ENCODE results near the gene SRSF2. TPM values are rescaled to one million over a fixed set of nuclear protein-coding genes. Genes with fewer than 3 reads are reported as not detected.
"Not testable (repeated sequence)": the region's sequence is repeated elsewhere in the genome, so short reads cannot be mapped to it uniquely, and the experiment has no call there.

Gene SRSF2
- total RNA-seq, 2 donors from 2014 or later: 163 to 300 TPM

DNA sequence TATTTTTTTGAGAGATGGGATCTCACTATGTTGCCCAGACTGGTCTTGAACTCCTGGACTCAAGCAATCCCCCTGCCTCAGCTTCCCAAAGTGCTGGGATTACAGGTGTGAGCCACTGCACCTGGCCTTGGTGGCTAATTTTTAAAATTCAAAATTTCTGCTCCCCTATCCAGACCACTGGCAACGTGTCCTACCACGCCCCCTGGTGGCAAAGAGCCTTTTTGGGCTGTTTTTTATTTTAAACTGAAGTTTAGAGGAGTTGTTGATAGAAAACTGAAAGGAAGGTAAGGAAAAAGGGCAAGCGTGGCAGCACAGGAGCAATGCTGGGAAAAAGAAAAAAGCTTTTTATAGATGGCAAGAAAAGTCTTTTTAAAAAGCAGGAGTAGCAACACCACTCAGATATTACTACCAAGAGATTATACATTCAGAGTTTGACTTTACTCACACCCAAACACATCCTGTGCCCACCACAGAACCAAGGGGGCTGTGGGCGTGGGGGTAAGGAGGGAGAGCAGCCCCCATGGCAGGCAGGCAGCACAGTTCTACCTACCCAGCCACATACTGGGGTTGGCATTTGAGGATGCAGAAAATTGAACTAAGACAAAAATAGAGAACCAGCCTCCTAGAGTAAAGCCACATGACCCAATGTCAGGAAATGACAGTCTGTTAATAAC, 22.2 kb downstream of the SRSF2 start:
- peak overlapping the region; percentile 33 for H3K27ac ChIP-seq
- no peak overlapping the region for H3K4me3 ChIP-seq
- H3K9me3 ChIP-seq: no peaks in the 10 kb centered on the region
- DNase-seq: peak; percentile 83
- peaks cover 23% of the 10 kb centered on the region for H3K36me3 ChIP-seq
- intact Hi-C loops (cut with DNase I): loop anchor here (10.0 kb wide), 1 partner anchor 160 kb away; no protein-coding TSS in a partner anchor
- H3K27me3 ChIP-seq: no peaks in the 10 kb centered on the region
- H3K9ac ChIP-seq (ENCODE audit: low read depth in 2 of 2, low read length in 2 of 2): no peak overlapping the region
- peaks cover 6% of the 10 kb centered on the region for H3K4me1 ChIP-seq
- TF ChIP-seq CTCF (IDR thresholded peaks at IDR 0.05): peak; percentile 78

GRCh38 chr17:76714336-76714735, 22.8 kb downstream of the SRSF2 start:
- no peaks in the 10 kb centered on the region for H3K9me3 ChIP-seq
- TF ChIP-seq CTCF (IDR thresholded peaks at IDR 0.05): no peak
- peaks cover 17% of the 10 kb centered on the region for H3K36me3 ChIP-seq
- H3K4me1 ChIP-seq: peaks cover 6% of the 10 kb centered on the region
- H3K4me3 ChIP-seq: no peak overlapping the region
- H3K9ac ChIP-seq (ENCODE audit: low read depth in 2 of 2, low read length in 2 of 2): no peak overlapping the region
- H3K27me3 ChIP-seq: no peaks in the 10 kb centered on the region
- H3K27ac ChIP-seq: no peak overlapping the region
- intact Hi-C loops (cut with DNase I): loop anchor here (10.0 kb wide), 1 partner anchor 160 kb away; no protein-coding TSS in a partner anchor
- DNase-seq: no peak

DNA sequence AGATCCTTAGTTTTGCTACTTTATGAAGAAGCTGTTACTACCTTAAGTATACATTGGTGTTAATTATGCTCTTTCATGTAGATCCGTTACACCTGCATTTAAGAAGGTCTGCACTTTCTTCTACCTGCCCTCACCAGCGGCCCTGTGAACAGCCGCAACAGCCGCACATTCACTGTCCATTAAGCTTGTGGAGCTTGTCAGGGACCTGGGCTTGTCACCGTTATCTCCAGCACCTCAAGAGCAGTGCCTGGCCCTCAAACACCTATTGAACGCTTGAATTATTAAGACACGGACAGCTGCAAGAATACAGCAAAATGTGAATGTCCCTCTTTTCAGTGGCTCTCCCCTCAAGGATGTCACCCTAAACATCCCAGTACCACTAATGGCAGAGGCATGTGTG, 23.4 kb downstream of the SRSF2 start:
- no peak overlapping the region for H3K4me3 ChIP-seq
- intact Hi-C loops (cut with DNase I): loop anchor here (10.0 kb wide), 1 partner anchor 159 kb away; no protein-coding TSS in a partner anchor
- no peak overlapping the region for H3K27ac ChIP-seq
- H3K9me3 ChIP-seq: no peaks in the 10 kb centered on the region
- peaks cover 6% of the 10 kb centered on the region for H3K4me1 ChIP-seq
- no peak for DNase-seq
- no peak overlapping the region for H3K9ac ChIP-seq (ENCODE audit: low read depth in 2 of 2, low read length in 2 of 2)
- H3K27me3 ChIP-seq: no peaks in the 10 kb centered on the region
- peaks cover 13% of the 10 kb centered on the region for H3K36me3 ChIP-seq
- no peak for TF ChIP-seq CTCF (IDR thresholded peaks at IDR 0.05)

DNA sequence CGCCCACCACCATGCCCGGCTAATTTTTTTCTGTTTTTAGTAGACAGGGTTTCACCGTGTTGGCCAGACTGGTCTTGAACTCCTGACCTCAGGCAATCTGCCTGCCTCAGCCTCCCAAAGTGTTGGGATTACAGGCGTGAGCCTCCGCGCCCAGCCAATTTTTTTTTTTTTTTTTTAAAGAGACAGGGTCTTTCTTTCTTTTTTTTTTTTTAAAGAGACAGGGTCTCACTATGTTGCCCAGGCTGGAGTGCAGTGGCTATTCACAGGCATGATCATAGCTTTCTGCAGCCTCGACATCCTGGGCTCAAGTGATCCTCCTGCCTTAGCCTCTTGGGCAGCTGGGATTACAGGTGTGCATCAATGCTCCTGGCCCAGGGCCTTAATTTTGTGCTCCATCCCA, 24.8 kb downstream of the SRSF2 start:
- not testable (repeated sequence) for H3K9ac ChIP-seq (ENCODE audit: low read depth in 2 of 2, low read length in 2 of 2); H3K4me1 ChIP-seq; H3K9me3 ChIP-seq; DNase-seq; H3K27ac ChIP-seq; H3K4me3 ChIP-seq; H3K27me3 ChIP-seq; H3K36me3 ChIP-seq
- intact Hi-C loops (cut with DNase I): loop anchor here (10.0 kb wide), 1 partner anchor 158 kb away; no protein-coding TSS in a partner anchor

- DNase-seq: peak; percentile 81
- no peaks in the 10 kb centered on the region for H3K9me3 ChIP-seq
- TF ChIP-seq CTCF (IDR thresholded peaks at IDR 0.05): no peak
- peaks cover 6% of the 10 kb centered on the region for H3K4me1 ChIP-seq
- intact Hi-C loops (cut with DNase I): loop anchor here (10.0 kb wide), 1 partner anchor 156 kb away; no protein-coding TSS in a partner anchor
- H3K27ac ChIP-seq: peak within 1 kb of the TSS; percentile 74
- peak within 1 kb of the TSS; percentile 66 for H3K9ac ChIP-seq (ENCODE audit: low read depth in 2 of 2, low read length in 2 of 2)
- H3K36me3 ChIP-seq: peaks cover under 1% of the 10 kb centered on the region
- no peaks in the 10 kb centered on the region for H3K27me3 ChIP-seq
- peak within 1 kb of the TSS; percentile 53 for H3K4me3 ChIP-seq
Observed at GRCh38 chr17:76710863-76711611, 26.1 kb downstream of the SRSF2 start, which contains the start of gene MXRA7. TSS of gene MXRA7 (minus strand) at chr17:76710965. CDS start at chr17:76710946, 19 bp downstream.

DNA sequence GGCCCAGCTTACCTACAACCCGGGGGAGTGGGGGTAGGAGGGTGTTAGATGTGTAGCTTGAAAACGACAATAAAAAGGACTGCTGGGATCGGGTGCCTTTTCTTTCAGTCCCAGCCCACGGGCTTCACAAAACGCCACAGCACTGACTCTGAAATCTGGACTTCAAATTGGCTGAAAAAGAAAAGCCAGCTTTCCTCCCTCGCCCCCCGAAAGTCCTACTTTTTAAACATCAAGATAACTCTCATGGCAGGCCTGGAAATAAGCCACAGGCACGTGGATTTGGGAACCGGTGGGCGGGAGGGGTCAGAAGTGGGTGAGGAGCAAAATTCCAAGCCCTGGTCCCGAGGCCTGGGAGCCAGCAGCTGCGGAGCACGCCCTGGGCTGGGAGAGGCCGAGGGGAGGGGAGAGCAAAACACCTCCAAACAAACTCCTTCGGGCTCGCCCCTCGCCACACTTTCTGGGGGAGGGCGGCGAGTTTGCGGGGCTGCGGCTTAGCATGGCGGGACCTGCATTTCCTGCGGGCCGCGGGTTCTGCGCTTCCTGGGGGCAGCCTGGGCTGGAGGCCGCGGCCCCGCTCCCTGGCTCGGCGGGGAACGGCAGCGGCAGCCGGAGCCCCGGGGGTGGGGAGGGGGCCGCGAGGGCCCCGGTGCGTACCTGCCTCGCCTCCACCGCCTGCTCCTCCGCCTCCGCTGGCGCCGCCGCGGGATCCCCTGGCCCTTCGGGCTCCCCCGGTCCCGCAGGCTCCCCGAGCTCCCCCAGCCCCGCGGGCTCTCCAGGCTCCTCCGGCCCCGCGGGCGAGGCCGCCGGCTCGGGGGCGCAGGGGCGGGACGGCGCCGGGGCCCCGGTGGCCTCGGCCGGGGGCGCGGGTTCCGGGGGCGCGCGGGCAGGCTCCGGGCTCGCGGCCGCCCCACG, 26.9 kb downstream of the SRSF2 start:
- H3K36me3 ChIP-seq, H3K9me3 ChIP-seq, H3K27me3 ChIP-seq, H3K4me1 ChIP-seq: not testable (repeated sequence)
- H3K4me3 ChIP-seq: peak overlapping the region; percentile 53
- DNase-seq: peak; percentile 53
- peak overlapping the region; percentile 74 for H3K27ac ChIP-seq
- intact Hi-C loops (cut with DNase I): loop anchor here (10.0 kb wide), 1 partner anchor 155 kb away; no protein-coding TSS in a partner anchor
- H3K9ac ChIP-seq (ENCODE audit: low read depth in 2 of 2, low read length in 2 of 2): peak overlapping the region; percentile 35 to 66
